ENCODE data around the gene PRPF40B.

PRPF40B gene

GRCh38 chr12:49658276-49658675 lies 34.9 kb downstream of the PRPF40B start:
- no peak for DNase-seq (ENCODE audit: low read depth in 2 of 2)

- DNase-seq (ENCODE audit: low read depth in 2 of 2) = no peak
These were observed 36.4 kb downstream of the PRPF40B start for GRCh38 chr12:49659753-49660152.

DNA sequence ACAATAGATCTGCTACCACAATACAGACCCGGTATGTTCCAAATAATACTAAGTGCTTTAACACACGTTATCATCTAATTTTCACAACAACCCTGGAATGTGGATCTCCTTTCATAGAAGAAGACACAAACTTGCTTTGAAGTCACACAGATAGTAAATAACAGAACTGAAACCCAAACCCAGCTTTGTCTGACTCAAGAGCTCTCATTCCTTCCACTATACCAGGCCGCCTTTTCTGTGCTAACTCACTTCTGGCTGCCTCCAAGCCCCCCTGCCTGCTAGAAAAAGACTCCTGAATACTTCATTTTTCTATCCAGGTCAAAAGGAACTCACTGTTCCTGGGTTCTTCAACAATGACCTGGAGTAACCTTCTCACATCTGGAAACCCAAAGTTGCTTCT lies 37.8 kb downstream of the PRPF40B start:
- no peak for DNase-seq (ENCODE audit: low read depth in 2 of 2)

GRCh38 chr12:49661746-49662145 lies 38.4 kb downstream of the PRPF40B start:
- no peak for DNase-seq (ENCODE audit: low read depth in 2 of 2)

DNA sequence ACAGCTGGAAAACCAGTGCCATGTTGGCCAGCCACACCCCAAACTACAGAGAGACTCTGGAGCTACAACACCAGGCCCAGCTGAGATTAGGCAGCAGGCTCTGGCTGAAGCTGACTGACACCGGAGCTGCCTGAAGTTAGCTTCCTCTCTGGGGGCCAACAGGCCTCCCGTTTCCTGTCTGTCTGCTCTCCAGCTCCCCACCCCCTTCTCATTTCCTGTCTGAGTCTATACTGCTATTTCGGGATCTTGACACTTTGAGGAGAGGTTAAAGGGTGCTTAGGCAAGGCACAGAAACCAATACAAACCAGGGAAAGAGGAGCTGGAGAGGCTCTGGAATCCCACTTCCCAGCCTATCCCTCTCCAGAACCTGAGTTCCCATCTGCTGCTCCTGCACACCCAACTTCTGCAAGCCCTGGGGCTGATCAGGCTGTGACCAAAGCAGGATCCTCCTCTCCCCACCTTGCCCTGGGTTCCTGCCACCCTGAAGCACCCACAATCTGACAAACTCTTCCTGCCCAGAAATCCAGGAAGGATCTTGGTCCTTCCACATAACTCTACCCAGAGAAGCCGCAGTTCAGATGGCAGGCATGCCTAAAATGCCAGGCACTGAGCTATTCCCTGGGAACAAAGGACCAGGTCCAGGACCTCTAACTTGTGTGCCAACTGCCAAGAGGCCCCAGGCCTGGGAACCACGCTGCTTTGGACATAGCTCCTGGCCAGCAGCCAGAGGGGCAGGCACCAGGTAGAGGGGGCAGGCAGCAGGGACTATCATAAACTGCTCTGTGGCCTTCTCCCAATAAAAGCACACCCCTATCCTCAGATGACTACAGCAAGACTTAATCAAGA lies 39.9 kb downstream of the PRPF40B start:
- DNase-seq (ENCODE audit: low read depth in 2 of 2) = peak; percentile 27 to 51

- DNase-seq (ENCODE audit: low read depth in 2 of 2) = no peak
These were observed 40.8 kb downstream of the PRPF40B start for GRCh38 chr12:49664167-49664566.

DNA sequence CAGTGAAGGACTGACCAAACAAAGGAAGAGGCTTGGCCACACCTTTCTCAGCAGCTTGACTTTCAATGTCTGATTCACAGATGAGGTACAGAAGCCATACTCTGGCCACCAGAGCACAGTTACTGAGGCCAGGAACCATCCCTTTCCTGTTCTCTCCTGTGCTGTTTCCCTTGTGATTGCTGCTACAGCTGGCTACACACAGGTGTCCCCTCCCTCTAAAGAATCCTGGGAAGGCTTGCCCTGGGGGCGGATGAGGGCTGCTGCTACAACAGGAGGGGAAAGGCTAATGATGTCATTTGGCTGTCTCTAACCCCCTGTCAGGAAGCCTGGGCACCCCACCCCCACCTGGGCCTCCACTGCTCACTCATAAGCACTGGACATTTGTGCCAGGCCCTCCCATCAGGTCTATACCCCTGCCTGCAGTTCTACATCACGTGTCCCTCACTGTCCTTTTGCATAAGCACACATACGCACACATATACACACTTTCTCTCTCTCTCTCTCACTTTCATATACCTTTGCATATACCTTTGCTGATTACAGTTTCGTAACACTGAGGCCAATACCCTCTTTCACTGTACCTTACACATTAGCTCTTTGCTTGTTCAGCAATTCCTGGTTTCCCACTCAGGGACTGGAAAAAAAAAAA lies 41.4 kb downstream of the PRPF40B start:
- DNase-seq (ENCODE audit: low read depth in 2 of 2) = no peak

GRCh38 chr12:49665384-49665783 lies 42.0 kb downstream of the PRPF40B start:
- no peak for DNase-seq (ENCODE audit: low read depth in 2 of 2)

- no peak for DNase-seq (ENCODE audit: low read depth in 2 of 2)
These were observed 42.8 kb downstream of the PRPF40B start for GRCh38 chr12:49666176-49666575.

DNA sequence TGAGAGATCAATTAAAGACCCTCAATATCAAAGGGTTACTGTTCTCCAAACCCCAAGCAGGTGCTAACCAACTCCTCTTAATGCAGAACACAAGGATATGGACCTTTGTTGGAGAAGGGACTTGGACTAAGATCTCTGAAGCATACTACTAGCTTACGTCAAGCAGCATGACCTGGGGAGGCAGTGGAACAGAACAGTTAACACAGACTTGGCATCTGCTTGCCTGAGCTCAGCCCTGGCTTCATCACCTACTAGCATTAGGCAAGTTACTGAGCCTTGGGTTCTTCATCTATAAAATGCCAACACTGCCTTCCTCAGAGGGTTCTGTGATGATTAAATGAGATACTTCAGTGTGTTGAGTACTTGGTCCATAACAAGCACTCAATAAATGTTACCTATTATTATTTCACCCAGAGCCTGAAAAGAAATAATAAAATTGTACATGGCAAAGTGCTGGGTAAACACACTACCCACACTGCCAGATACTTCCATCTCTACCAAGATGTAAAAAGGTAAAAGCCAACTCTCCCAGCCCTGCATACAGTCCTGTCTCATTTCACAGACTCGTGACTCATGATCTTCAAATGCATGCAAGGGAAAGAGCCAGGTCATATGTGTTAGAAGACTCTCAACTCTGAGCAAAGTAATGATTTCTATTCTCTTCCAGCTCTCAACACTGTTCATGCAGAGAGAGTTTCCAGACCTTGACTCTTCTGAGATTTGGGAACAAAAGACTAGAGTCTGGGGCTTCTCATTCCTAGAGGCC lies 44.1 kb downstream of the PRPF40B start:
- DNase-seq (ENCODE audit: low read depth in 2 of 2) = no peak

DNA sequence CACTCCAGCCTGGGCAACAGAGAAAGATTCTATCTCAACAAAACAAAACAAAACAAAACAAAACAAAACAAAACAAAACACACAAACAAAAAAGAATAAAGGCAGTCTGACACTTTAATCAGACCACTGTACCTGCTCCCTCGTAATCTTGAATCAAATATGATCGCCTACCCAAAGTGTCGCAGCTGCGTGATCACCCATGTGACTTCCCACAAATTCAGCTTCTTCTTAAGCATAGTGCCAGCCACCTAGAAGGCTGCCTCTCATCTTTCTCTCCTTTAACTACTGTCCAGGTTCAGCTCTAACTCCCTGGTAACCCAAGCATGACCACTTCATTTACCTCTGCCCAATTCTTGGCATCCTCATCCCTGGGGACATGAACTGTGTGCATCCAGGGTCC lies 46.4 kb downstream of the PRPF40B start:
- no peak for DNase-seq (ENCODE audit: low read depth in 2 of 2)

DNA sequence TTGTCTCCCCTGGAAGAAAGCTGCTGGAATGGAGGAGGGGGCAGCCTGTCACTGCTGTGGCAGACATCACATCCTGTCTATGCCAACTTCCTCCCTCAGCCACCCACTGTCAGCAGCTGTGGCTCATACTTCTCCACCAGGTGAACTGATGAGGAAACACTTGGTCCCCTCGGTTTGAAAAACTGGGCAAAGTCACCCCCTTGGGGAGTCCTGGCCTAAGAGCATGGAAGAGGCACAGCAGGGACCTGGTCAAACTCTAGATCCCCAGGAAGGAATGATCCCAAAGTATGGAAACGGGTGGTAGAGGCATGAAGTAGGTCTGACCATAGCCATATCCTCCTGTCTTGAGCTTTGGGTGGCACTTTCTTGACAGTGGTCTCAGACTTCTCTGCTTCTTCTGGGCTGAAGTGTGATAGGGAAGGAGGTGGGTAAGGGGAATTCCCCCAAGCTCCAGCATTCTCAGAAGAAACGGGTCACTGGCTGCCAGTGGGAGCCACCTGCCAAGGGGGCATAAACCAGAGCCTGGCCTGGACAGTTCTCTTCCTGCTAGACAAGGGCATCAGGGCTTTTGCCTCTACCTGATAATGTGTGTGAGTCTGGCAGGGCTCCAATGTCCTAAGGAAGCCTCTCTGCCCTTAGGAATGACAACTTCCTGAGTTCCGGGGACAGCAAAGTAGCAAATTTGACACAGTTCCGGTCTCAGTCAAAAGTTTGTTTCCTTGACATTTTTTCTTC lies 47.8 kb downstream of the PRPF40B start:
- peak; percentile 27 to 39 for DNase-seq (ENCODE audit: low read depth in 2 of 2)

- DNase-seq (ENCODE audit: low read depth in 2 of 2) = no peak
These were observed 49.2 kb downstream of the PRPF40B start for GRCh38 chr12:49672301-49673217.

- no peak for DNase-seq (ENCODE audit: low read depth in 2 of 2)
These were observed 50.3 kb downstream of the PRPF40B start for GRCh38 chr12:49673446-49674317.

GRCh38 chr12:49674318-49674981 lies 51.1 kb downstream of the PRPF40B start:
- no peak for DNase-seq (ENCODE audit: low read depth in 2 of 2)

DNA sequence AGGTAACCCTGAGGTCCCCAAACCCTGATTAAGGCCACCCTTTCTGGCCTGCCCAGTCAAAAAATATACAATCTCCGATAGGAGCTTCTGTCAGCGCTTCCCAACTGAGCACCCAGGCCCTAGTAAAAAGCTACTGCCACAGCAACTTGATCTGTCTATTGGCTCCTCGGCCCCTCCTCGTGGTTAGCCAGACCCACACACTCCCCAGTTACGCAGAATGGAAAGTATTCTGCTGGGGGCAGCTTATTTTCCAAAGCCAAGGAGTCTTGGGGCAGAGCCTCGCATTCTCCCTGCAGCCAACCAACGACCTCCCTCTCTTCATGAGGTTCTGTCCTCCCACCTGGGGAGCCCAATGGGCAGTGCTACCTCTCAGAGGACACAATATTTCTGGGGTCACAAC lies 51.8 kb downstream of the PRPF40B start:
- no peak for DNase-seq (ENCODE audit: low read depth in 2 of 2)

DNA sequence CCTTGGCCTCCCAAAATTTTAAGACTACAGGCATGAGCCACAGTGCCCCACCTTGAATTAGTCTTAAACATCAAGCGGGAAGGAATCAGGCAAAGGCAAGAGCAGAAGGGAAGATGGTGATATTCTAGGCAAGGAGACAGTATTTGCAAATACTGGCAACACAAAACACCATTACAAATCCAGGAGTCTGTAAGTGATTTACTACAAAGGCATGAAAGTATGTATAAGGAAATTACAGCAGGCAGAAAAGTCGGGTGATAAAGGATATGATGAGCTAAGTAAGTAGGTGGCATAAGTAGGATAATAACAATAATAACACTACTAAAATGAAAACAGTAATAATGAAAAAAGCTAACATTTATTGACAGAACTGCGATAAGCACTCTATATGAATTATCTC lies 55.4 kb downstream of the PRPF40B start:
- DNase-seq (ENCODE audit: low read depth in 2 of 2) = no peak

GRCh38 chr12:49680075-49680474 lies 56.7 kb downstream of the PRPF40B start:
- no peak for DNase-seq (ENCODE audit: low read depth in 2 of 2)

DNA sequence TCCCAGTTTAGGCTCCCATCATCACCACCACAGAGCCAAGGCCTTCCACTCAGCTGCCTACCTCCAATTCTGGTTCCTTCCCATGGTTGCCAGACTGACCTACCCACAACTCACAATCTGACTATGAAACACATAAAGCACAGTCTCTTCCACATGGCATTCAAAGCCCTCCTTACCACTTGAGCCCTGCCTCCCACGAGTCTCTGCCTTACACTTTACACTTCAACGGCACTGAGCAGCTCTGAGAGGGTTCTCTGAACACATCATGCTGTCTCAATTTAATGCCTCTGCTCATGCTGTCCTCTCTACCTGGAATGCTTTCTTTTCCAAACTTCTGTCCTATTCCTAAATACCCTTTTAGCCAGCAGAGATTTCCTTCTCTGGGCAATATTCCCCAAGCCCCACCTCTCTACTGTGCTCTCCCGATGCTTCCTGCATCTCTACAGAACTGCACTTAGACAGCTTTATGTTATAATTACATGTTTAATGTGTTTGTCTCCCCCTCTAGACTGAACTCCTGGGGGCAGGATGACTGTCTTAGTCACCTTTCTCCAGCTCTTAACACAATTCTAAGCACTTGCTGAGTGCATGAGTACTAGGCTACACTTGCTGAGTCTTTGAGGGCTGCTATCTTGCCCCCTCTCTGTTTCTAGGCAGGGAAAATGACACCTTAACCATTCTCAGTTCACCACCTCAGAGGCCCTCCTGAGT lies 60.4 kb downstream of the PRPF40B start:
- no peak for DNase-seq (ENCODE audit: low read depth in 2 of 2)
